Gastroesophageal sphincter (tissue), 3 donors: Measurements from ENCODE around the gene SH3BP5.

Source experiments
- CTCF ChIP-seq, 4 experiments: fragments of 200-600 bp in 2 of 4; fragments of 450-650 bp in 2 of 4; sonication (generic) in 1 of 4; IDR thresholded peaks; one replicate each; pipeline ENCODE4 v1.5.1; 2017 to 2019; ENCODE audit warnings: antibody characterized with exemption in 4 of 4, mild to moderate bottlenecking in 2 of 4, moderate library complexity in 2 of 4
- POLR2AphosphoS5 ChIP-seq: sonication (generic); formaldehyde crosslinking; IDR thresholded peaks from one replicate; pipeline ENCODE4 v1.6.1; 2017; ENCODE audit warnings: antibody characterized with exemption

GRCh38 chr3:15339786-15340215 lies 7.4 kb upstream of the SH3BP5 start:
- no peak for TF ChIP-seq CTCF (IDR thresholded peaks at IDR 0.05)
- no peak for TF ChIP-seq POLR2AphosphoS5
